HG02642 (cell line): Measurements from ENCODE around the gene SYNDIG1.

Experiments used
- ATAC-seq: cut with Tn5 transposase; IDR thresholded peaks from one replicate; pipeline ENCODE4 v1.9.1; 2021; ENCODE audit warnings: mild to moderate bottlenecking; ENCODE audit not compliant: unreplicated experiment, poor library complexity

SYNDIG1 gene

DNA sequence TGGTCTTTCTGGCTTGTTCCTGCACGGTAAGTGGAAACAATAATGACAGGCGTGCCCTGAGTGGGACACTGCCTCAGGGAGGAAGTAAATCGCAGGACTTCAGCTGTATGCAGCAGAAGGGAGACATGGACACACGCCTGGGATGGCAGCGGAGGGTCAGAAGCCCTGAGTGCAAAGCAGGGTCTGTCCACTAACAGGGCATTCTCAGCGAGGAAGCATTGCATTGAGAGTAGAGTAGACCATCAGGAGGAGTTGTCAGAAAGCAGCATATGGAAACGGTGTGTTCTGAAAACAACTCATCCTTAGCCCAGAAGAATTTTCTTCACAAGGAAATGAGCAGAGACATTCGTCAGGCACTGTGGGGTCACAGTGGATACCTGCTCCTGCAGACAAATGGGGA is 134.0 kb downstream of the SYNDIG1 start:
- no peak for ATAC-seq

DNA sequence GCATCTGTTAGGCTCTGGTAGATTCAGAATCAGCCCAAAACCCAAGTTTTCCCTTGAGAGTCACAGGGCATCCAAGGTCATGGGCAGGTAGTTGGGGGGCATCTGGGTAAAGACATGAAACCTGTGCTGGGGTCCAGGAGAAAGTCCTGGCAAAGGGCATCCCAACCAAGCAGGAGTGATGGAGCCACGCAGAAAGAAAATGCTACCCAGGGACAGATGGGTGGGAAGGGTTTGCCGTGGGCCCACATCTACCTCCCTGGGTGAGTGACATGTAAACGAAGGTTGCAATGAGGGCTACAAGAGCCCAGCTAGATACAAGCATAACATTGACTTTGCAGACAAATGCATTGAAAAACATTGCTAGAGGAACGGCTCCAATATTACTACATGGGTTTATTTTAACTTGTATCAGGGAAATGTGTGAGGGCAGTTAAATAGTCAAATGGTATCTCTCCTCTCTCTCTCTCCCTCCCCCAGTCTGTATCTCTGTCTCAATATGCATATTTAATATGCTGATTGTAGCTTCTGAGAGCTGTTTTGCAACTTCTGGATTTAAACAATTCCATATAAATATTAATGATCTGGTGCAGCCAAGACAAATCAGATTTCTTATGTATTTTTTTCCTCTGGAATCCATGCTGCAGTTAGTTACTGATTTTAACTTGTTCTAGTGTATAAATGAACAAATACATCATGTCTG is 135.7 kb downstream of the SYNDIG1 start:
- no peak for ATAC-seq

DNA sequence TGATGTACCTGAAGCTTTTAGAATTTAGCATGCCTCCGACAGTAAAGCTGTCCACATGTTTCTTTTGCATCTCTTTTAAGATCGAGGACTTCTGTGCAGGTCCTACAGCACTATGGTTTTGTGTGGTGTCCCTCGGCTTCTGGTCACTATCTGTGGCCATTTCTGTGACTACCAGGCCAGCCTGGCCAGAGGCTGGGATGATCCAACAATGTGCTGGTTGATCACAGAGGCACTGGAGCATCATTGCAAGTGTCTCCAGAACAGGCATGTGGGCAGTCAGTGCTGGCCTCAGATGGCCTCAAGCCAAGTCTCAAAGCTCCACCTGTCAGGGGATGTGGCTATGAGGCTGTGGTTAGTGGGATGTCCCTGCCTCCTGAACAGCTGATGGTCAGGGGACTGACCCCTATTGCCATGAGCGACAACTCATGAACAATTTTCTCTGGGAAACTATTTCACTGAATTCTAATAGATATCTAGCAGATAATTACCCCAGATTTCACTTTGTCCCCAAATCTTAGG is 136.6 kb downstream of the SYNDIG1 start:
- no peak for ATAC-seq

GRCh38 chr20:24607402-24607801 is 138.0 kb downstream of the SYNDIG1 start:
- ATAC-seq: no peak

GRCh38 chr20:24608926-24609667 is 139.7 kb downstream of the SYNDIG1 start:
- peak; percentile 74 for ATAC-seq

DNA sequence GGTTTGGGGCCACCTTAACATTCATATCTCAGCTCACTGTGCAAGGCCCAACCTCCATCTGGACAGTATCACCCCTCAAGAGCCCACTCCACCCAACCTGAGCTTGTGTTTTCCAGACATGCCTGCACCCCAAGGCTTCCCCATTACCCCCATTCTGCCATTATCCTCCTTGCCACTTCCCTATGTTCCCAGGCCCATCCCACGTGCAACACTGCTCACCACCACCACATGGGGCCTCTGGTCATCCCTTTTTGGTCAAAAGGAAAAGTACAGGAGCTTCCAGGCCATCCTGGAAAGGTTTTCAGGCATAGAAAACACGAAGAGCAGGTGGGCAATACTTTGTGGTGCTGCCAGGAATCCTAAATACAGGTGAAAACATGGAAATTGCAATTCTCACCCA is 140.3 kb downstream of the SYNDIG1 start:
- no peak for ATAC-seq

DNA sequence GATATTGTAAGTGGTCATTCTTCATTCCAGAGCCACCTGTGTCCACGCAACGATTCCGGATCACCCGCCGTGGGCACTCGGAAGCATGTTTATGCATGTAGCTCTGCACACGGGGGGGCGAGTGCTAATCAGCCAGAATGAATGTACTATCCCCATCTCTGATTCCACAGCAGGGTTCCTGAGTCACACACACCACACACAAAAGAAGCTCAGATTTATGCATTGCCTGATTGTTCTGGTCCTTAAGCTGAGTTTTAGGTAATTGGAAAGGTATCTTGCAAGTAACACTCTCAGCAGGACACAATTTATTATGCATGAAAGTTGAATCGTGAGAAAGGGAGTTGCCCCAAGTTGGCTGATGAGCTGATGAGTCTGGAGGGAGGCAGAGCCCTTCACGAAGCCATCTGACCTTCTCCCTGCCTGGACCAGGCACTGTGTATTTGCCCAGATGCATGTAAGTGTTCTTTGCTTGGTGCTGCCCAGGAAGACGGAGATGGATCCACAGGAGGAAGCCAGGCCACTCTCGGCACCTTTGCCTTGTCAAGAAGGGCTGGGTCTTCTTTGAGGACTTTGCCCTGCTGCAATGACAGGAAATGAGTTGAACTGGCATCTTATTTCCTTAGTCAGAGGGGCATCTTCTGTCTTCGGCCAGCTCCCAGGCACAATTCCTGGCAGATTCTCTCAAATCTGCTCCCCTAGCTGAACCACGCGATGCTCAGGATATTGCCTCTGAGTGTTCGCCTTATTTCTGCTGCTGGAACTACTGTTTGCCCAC is 141.1 kb downstream of the SYNDIG1 start:
- ATAC-seq: no peak

DNA sequence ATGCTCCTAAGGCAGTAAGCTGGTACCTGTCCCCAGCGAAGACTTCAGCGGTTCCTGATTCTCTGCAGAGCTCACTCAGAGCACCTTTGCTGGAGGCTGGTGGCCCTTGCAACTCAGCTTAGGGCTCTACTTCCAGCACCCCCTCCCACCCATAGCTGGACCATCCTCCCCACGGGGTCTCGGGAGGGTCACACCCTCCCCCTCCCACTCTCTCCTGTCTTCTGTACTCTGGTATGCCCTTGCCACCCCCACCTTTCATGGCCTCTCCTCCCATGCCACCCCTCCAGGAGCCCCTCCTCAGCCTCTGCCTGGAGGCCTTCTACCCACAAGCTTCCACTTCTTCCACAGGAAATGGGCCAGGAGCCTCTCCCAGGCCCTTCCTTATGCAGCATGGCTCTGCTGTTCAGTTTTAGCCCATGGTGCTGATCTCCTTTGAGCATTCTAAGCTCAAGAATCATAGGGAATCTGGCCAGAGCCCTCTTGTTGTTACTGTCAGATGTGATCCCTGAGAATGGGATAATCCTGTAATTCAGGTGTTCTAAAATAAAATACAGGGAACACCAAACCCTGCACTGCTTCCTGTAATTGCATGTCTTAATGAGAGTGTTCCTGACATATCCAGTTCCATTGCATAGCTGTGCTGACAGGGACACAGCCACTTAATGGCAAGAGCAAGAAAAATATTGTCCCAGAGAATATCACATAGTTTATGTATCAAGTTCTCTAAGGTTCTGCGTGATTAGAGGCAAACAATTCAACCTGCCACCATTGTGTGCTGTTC is 142.1 kb downstream of the SYNDIG1 start:
- ATAC-seq: no peak

- ATAC-seq: no peak
These were observed 143.7 kb downstream of the SYNDIG1 start for GRCh38 chr20:24612799-24613775.

- ATAC-seq: no peak
These were observed 144.9 kb downstream of the SYNDIG1 start for GRCh38 chr20:24614341-24614740.

DNA sequence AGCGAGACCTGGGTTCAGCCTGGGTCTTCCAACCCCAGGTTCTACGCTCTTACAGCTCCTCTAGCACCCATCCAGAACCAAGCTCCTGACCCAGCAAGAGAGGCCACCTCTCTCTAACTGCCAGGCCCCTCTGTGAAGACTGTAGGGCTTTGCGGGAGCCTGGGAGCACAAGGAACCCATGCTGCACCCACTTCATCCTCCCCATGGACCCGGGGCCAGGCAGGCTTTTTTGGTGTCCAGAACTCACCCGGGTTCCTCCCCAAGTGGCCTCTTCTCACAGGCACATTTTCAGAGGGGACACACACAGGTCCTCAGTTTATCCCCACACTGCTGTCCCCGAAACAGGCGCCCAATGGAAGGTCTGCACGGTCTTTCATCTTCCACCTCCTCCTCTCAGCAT is 145.9 kb downstream of the SYNDIG1 start:
- no peak for ATAC-seq

- ATAC-seq: no peak
These were observed 147.0 kb downstream of the SYNDIG1 start for GRCh38 chr20:24616258-24617079.

DNA sequence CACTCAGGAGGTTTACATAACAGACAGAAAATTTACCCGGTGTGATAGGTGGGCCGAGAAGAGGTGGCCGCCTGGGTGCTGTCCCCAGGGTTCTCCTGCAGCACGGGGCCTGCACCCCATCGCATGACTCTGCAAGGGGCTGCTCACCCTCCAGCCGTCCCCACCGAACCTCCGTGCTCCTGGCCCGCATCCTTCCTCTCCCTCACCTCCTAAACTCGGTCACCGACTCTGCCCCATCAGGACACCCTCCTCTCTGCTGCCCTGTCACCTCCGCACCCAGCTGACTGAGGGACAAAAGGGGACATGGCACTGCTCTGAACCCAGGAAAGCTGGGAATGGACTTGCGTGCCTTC is 147.6 kb downstream of the SYNDIG1 start:
- no peak for ATAC-seq

DNA sequence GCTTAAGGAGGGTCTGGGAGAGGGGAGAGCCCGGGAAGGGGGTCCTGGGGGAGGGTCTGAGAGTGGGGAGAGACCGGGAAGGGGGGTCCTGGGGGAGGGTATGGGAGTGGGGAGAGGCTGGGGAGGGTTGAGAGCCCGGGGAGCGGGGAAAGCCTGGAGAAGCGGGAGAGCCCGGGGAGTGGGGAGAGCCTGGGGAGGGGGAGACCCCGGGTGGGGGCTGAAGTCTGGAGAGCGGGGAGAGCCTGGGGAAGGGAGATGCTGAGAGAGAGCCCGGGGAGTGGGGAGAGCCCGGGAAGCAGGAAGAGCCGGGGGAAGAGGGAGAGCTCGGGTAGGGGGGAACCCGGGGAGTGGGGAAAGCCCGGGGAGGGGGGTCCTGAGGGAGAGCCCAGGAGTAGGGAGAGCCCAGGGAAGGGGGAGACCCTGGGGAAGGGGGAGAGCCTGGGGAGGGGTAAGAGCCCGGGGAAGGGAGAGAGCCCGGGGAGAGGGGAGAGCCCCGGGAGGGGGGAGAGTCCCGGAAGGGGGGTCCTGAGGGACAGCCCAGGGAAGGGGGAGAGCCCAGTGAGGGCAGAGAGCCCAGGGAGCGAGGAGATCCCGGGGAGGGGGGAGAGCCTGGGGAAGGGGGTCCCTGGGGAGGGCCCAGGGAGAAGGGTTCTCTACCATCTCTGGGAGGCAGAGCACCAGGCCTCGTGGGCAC is 148.5 kb downstream of the SYNDIG1 start:
- ATAC-seq: no peak

GRCh38 chr20:24618739-24619138 is 149.3 kb downstream of the SYNDIG1 start:
- no peak for ATAC-seq

- ATAC-seq: no peak
These were observed 149.8 kb downstream of the SYNDIG1 start for GRCh38 chr20:24619212-24619611.

DNA sequence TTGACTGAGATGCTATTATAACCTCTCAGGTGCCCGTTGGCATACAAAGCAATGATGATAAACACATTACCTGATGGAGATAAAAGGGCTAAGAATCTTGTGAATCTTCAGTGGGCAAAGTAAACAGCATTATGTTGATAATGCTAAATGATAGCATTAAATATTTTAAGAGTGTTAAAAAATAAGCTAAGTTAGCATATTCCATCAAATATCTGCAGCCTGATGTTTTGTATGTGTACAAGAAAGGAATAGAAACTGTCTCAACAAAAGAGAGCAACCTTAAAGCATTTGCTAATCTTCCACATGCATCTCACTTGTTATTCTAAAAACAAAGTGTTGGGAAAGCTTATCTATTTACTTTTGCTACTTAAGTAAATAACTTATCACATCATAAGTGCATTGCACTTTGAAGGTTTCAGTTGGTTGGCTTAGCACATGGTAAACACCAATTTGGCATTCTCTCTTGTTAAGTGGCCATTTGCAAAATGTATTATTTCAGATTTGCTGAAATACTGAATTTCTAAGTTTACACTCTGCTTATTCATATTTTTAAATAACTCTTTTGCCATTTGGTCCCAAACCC is 151.6 kb downstream of the SYNDIG1 start:
- ATAC-seq: no peak
